NCI-H1092 (cell line): ENCODE results near the gene AIRE.

ENCODE experiments used
- DNase-seq: peaks from one replicate; lab custom pipeline; 2025; lab: John Stamatoyannopoulos, UW

AIRE gene

DNA sequence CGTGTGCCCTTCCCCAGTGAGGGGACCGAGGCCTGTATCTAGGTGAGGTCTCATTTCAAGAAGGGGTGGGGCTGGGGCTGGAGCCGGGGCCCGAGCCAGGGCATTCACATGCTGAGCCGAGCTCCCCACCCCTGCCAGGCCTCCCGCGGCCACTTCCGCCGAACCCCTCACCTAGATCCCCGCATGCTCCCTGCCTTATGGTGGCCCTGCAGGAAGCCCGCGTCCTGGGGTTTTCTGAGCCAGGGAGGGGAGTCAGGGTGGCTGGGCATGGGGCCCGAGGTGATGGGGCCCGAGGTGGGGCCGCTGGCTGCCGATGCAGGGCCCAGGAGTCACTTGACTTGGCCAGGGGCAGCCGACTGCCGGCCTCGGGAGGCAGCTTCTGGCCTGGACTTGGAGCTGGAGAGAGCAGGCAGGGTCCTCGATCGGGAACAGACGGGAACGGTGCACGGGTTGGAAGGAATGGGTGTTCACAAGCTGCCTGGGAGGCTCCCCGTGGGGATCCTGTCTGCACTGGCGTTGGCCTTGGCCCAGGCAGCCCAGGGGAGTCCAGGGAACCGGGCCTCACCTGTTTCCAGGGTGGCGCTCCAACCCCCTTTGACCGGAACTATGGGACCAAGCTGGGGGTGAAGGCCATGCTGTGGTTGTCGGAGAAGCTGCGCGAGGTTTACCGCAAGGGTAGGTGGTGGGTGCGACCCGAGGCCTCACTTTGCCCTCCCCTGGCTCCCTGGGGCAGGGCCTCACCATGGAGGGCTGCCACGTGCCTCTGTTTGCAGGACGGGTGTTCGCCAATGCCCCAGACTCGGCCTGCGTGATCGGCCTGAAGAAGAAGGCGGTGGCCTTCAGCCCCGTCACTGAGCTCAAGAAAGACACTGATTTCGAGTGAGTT lies 40.0 kb downstream of the AIRE start:
- no peak for DNase-seq

DNA sequence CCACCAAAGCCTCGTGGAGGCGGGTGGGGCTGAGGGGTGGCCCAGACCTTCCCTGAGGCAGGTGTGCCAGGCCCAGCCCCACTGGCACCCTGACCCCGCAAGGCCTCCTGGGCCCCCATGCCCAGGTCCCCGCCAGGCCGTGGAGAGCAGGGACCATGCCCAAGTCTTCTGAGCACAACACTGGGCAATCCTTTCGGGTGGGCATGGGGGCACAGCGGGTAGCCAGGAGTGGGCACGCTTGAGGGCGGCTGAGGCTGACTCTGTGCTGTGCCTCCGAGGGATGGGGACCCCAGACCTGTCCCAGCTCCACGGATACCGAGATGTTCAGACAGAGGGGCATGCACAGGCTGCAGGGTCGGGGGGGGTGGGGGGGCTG lies 40.6 kb downstream of the AIRE start:
- DNase-seq, result no peak

DNA sequence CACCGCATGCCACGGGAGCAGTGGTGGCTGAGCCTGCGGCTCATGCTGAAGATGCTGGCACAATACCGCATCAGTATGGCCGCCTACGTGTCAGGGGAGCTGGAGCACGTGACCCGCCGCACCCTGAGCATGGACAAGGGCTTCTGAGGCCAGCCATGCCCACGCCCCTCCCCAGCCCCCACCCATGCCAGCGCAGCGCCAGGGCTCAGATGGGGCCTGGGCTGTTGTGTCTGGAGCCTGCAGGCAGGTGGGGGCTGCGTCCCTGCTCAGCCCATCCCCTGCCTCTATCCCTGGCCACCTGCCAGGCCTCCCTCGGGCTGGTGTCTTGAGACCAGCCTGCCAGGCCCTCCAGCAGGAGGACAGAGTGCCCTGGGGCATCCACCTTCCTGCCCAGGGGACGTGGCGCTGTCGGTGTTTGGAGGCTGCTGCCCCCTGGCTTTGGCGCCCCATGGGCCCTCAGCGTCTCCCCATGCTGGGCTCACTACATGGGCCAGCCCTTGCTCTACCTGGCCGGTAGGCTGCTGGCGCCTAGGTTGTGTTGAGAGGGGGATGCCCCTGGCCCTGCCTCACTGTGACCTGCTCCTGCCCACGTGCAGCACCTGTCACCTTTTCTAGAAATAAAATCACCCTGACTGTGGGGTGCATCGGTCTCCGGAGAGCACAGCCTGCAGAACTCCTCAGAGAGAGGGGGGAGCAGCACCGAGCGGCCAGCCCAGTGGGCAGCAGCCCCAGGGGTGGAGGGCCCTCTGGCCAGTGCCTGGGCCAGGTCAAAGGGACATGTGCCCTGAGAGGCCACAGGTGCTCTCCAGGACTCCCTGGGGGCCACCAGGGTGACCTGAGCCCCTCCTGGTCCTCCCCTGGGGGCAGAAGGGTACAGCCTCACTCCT lies 41.3 kb downstream of the AIRE start:
- no peak for DNase-seq

DNA sequence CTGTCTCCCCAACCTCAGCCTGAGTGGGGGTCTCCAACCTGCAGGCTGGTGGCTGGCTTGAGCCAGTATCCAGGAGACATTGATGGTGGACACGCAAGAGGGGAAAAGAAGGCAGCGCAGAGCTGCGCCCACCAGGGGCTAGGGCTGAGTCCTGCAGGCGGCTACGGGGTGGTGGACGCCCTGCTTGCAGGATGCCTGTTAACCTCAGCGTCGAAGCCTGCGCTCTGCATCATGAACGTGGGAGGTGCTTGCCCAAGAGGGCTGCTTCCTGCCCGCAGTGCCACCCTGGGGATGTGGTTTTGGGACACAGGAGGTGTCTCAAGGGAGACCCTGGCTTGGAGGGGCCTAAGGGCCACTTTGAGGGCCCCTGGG lies 41.9 kb downstream of the AIRE start:
- no peak for DNase-seq

DNA sequence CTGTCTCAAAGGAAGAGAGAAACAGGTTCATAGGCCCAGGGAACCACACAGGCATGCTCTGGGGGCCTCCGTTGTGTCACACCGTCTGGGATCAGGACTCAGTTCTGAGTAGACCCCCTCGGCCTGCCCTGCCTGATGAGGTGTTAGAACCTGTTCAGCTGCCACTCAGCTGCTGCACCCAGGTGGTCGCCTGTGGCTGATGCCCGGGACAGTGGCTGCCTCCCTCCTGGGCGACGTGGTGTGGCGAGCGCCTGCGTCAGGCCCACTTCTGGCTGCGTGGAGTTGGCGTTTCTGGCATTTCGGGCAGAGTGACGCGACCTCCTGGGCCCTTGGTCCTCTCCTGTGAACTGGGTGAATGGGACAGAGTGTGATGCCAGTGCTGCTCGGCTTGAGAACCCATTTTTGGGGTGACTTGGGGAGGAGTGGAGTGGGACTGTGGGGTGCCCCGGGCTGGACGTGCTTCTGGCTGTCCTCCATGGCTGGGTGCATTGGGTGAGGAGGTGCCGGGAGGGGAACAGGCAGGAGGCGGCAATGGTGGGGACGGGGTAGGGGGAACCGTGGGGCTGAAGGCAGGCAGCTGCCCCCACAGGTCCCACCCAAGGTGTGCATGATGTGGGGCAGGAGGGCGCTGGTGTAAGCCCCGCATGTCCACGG lies 42.7 kb downstream of the AIRE start:
- DNase-seq, result no peak

DNA sequence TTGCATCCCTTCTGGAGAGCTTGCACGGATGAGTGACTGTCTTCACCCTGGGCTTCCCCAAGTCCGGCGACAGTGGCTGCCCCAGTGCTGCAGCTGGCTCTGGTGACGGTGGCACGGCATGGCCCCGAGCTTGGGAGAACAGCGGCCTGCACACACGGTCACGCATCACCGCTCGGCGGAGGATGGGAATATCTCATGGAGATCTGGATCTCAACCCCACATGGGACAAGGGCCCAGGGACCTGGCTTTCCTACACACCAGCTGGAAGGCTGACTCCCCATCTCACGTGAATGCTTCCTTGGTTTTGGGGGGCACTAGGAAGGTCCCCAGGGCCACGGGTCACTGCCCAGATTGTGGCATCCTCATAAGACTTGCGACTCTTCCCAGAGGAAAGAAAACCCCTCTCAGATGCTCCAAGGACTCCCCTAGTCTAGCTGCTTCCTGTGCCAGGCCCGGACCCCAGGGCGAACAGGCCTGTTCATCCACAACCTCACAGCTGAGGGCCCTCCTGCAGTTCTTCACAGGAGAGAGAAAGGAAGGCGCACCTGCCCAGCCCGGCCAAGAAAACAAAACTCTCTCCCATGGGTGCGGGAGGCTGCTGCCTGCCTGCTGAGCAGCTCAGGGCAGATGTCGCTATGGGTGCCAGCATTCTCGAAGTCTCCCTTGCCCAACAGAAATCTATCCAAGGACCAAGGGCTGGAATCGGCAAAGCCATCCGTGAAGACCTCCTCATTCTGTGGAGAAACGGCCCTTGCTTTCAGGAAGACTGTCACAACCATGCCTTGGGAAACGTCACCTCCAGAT lies 43.6 kb downstream of the AIRE start:
- no peak for DNase-seq

DNA sequence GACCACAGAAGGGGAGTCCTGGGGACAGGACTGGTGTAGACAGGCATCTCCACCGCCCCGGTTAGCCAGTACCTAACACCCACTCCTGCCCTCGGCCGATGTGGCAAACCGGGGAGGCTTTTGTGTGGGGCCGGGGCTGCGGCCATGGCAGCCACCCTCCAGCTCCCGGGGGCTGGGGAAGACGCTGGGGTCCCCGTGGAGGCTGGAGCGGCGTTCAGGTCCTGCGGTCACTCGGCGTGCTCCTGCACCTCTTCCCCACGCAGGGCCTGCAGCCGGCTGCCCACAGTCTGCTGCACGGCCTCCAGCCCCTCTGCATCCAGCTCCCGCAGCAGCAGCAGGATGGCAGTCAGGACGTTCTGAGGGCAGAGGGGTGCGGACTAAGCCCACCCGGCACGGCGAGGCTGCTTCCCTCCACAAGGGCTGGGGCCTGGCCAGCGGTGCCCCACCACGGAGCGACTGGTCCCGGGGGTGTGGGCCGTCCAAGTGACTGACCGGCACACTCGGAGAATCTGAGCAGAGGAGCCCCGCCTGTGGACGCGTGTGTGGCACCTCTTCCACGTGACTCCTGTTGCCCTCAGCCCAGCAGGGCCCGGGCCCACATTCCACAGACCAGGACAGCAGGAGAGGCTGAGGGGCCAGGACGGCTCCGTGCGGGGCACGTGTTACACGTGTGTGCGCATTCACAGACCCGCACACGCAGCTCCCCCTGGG lies 44.5 kb downstream of the AIRE start:
- DNase-seq, result no peak

DNA sequence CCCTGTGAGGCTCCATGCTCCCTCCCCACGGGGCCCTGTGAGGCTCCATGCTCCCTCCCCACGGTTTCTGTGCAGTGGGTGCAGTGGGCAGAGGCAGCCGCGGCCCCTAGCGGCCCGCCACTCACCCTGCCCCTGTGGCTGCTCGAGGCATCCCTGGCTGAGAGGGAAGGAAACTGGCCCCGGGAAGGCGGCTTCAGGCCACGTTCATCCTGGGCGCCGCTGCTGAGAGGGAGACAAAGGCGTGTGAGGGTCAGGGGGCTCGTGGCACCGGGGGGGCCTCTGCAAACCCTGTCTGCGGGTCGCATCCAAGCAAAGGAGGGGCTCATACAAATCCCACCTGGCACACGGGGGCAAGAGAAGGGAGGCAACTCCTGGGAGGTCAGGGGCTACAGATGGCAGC lies 45.0 kb downstream of the AIRE start:
- DNase-seq, result no peak

DNA sequence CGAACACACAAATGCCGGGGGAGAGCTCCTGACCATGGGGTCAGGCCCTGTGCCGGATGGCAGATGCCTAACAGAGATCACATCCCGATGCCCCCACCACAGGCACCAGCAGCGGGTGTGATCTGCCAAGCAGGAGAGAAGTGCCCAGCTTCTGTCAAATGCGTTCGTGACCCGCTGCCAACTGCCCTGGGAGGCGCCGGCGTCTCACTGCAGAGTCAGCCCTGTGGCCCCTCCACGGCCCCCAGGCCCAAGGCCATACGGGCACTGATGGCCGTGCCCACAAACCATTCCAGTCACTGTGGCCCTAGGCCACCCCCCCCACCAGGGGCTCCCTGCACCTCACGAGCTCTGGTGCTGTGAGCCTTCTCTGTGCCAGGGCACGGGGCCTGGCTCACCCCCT lies 45.5 kb downstream of the AIRE start:
- no peak for DNase-seq

DNA sequence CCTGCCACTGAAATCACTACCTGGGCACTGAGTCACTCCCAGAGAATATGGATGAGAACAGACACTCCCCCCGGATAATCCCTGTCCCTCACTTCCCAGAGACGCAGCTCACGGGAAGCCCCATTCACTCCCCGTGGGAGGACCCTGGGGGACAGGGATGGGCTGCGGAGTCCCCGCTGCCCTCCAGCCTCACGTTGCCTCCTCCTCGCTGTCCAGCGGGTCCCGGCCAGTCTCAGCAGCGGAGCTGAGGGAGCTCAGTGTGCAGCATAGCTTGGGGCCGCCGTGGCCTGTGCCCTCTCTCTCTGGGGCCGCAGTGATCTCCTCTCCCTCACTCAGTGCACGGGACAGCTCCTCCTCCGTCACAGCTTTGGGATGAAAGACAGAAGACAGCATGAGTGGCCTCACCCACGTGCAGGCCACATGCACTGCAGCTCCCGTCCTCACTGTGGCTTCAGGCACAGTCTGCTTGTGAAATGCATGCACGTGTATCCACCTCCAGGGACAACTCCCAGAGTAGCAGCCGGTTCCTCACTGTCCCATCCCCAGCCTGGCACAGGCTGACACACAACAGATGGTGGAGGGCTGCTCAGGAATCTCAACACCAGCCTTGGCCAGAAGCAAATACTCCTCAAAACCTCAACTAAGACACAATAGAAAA lies 46.1 kb downstream of the AIRE start:
- no peak for DNase-seq

DNA sequence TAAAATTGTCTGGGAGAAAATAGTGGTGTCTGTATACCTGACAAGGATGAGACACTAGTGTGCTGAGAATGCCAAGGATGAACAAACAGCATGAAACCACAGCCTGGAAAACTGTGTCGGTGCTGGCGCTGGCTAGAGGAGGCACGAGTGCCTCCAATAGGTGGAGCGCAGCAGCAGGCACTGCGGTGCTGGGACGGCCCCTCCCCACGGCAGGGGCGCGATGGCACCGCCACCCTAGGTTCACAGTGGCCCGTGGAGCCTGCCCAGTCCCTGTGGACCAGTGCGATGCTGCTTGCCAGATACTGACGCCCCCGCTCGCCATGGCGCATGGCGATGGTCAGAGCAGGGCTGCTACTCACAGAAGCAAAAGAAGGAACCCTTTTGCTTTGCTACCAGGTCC lies 46.7 kb downstream of the AIRE start:
- no peak for DNase-seq

DNA sequence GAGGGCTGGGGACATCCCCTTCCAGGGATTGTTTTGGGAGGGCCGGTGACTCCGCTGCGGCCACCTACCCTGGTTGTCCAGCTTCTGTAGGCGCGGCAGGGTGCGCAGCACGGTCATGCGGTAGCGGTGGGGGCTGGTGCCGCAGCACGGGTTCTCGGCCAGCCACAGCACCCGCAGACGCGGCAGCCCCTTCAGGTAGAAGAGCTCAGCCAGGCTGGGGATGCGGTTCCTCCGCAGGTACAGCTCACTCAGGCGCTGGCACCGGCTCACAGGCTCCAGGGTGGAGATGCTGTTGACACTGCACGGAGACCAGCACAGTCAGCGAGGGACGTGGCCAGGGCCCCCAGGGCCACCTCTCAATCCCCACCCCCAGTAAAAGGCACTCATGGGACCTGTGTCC lies 47.3 kb downstream of the AIRE start:
- DNase-seq, result no peak

DNA sequence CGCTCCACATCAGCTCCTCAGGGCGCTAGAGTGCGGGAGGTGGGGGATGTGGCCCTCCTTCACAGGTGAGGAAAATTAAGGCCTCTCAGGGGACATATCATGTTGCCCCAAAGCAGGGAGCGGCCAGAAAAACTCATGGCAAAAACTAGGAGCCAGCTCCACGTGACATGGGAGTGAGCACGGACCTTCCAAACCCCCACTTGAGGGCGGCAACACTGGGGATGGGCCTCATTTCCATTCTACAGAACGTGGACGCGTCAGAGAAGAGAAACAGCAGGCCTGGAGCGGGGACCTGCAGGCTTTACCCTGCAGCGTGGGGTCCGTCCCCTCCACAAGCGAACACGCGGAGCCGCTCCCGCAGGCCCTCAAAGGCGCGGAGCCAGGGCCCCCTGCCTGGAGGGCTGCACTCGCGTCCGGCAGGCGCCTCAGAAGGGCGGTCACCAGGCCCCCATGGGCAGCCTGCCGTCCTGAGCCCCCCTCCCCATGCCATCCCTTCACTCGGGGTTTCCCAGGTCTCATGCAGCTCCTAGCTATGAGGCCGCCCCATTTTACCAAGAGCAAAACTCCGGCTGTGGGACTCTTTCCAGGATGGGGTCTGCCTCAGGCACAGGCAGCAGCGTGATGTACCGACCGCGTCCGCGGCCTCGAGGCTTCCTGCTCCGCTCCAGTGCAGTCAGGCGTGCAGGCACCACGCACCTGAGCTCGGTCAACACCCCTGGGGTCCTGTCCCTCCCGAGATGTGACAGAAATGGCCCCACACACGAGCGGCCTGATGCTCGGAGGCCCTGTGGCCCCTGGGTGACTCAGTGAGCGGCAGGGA lies 48.0 kb downstream of the AIRE start:
- DNase-seq, result no peak

DNA sequence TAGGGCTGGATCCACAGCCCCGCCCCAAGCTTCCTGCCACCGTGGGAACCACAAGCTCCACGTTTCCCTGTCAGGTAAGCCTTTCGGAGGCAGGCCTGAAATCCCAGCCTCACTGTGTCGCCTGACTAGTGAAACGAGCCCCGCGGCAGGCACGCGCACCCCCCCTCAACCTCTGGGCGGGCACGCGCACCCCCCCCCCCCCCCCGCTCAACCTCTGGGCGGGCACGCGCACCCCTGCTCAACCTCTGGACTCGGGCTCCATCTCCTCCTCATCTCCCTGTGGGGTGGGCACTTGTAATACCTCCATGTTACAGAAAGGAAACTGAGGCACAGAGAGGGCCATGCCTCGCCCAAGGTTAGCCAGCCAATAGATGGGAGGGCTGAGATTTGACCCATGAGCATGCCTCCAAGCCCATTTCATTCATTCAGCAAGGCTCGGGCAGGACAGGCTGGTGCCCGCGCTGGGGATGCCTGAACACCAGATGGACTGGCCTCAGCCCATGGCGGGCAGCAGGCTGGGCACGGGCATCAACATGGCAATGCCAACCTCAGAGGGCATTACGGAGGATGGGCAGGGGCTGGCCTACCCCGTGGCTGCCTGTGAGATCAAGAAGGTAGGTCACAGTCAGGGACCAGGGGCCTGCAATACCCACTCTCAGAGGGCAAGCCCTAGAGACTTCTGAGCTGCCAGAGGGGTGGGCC lies 48.8 kb downstream of the AIRE start:
- no peak for DNase-seq

DNA sequence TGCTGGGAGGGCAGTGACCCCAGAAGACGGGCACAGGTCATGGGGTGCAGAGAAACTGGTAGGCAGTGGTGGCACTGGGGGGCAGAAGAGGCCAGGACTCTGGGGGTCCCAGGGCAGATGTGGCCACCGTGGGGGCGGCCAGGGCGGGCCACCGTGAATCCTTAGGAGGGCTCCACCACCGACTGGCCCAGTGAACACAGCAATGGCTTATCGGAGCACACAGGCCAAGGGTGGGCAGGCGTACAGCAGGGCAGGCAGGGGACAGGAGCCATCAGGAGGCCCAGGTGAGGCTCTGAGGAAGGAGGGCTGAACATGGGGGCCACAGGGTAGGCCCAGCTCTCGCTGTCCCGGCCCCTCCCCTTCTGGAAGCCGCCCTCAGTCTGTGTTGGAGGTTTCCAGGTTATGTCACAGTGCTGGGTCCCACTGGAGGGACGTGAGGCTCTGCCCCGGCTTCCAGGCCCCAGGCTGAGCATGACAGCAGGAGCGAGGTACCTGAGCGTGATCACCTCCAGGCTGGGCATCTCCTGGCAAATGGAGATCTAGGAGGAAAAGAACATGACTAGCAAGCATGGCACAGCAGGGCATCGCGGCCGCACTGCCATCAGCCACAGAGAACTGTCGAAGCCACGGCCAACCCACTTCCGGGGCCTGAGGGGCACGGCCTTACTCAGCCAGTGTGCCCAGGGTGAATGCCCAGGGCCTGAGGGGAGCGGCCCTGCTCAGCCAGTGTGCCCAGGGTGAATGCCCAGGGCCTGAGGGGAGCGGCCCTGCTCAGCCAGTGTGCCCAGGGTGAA lies 49.8 kb downstream of the AIRE start:
- DNase-seq, result no peak

DNA sequence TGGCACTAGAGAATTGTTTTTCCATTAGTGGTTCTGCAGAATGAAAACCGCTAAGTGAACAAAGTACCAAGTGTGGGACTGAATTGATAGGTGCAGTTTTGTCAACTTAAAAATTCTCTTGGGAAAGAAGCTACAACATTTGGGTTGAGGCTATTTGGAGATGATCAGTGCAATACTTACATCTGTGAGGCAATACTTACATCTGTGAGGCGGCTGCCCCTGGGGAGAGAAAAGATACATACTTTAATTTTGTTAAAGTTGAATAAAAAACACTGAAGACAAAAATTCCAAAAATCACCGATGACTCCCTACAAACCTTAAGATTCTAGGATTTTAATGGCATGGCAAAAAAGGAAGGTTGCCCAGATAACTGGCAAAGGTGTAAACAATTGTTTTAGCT lies 51.8 kb downstream of the AIRE start:
- DNase-seq, result no peak

DNA sequence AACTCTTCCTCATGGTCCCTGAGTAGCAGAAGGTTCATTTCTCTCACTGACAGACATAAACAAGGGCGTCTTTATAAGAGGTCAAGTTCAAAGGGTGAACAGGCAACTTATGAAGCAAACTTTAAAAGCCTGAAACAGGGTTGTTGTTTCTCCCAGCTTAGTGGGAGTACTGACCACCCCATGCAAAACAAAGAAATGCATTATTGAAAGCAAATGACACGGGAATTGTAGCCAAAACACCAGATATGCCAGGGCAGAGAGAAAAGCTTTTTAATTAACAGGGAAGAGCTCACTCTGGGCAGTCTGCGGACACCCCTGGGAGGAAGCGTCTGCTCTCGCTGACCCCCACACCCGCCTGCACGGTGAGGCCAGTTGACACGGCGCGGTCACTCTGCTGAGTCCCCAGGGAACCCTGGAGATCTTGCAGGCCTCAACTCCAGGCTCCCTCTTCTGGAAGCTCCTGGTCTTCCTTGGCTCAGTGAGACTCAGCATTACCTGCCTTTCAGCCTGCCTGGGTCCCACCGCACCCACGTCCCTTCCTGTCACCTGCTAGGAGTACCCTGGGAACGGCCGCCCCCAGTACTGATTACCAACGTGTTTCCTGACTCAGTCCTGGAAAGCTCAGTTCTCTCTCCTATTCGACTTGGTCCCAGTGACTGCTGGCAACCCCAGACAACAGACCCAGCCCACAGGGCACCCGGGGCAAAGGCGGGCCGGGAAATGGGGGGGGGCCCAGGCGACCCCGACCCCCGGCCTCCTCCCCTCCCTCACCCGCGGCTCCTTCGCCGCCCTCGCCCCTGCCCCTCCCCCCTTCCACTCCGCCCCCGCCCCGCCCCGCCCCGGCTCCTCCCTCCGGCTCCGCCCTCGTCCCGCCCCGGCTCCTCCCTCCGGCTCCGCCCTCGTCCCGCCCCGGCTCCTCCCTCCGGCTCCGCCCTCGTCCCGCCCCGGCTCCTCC lies 52.5 kb downstream of the AIRE start:
- DNase-seq, result peak; percentile 15
